Measurements from ENCODE around the gene PCDHGA4.

Gene PCDHGA4

GRCh38 chr5:141355641-141356040, 820 bp downstream of the PCDHGA4 start:
- no peak for ATAC-seq (ENCODE audit: insufficient read depth, low read depth)
- Histone ChIP-seq H3K4me3 (ENCODE audit: low read depth in 1 of 2, low read length in 2 of 2) (no peak overlapping the region), H3K27me3 (ENCODE audit: insufficient read depth, low read length, poor library complexity) (no peaks in the 10 kb centered on the region), H3K4me2 (ENCODE audit: insufficient read depth, low read length) (no peak overlapping the region), H4K20me1 (ENCODE audit: insufficient read depth, low read length) (no peaks in the 10 kb centered on the region), H3K36me3 (ENCODE audit: insufficient read depth, low read length) (no peaks in the 10 kb centered on the region), H2AFZ (ENCODE audit: low read depth, low read length) (no peak overlapping the region), H3K9me3 (ENCODE audit: insufficient read depth, low read length, severe bottlenecking) (no peaks in the 10 kb centered on the region), H3K4me1 (ENCODE audit: insufficient read depth, low read length) (peaks cover 3% of the 10 kb centered on the region; the same call in 1 of the 2 replicates), H3K27ac (ENCODE audit: low read length) (no peak overlapping the region), H3K9ac (ENCODE audit: low read depth, low read length) (no peak overlapping the region), H3K79me2 (ENCODE audit: insufficient read depth, low read length) (no peaks in the 10 kb centered on the region)
- TF ChIP-seq EZH2 (IDR thresholded peaks at IDR 0.05; ENCODE audit: borderline replicate concordance, low read depth, low read length, severe bottlenecking) (no peak), CTCF (IDR thresholded peaks at IDR 0.05; ENCODE audit: borderline replicate concordance, extremely low read depth, low read length, poor library complexity, severe bottlenecking) (no peak)
- no peak for DNase-seq

GRCh38 chr5:141356133-141356532, 1.3 kb downstream of the PCDHGA4 start:
- H3K27me3 ChIP-seq (ENCODE audit: insufficient read depth, low read length, poor library complexity) = no peaks in the 10 kb centered on the region
- ATAC-seq (ENCODE audit: insufficient read depth, low read depth) = no peak
- TF ChIP-seq EZH2 (IDR thresholded peaks at IDR 0.05; ENCODE audit: borderline replicate concordance, low read depth, low read length, severe bottlenecking) (no peak), CTCF (IDR thresholded peaks at IDR 0.05; ENCODE audit: borderline replicate concordance, extremely low read depth, low read length, poor library complexity, severe bottlenecking) (no peak)

GRCh38 chr5:141356950-141357349, 2.1 kb downstream of the PCDHGA4 start:
- ATAC-seq (ENCODE audit: insufficient read depth, low read depth) (no peak), DNase-seq (no peak)
- Histone ChIP-seq H3K9ac (ENCODE audit: low read depth, low read length) (no peak overlapping the region), H3K4me2 (ENCODE audit: insufficient read depth, low read length) (no peak overlapping the region), H3K27ac (ENCODE audit: low read length) (no peak overlapping the region), H3K27me3 (ENCODE audit: insufficient read depth, low read length, poor library complexity) (no peaks in the 10 kb centered on the region), H3K4me3 (ENCODE audit: low read depth in 1 of 2, low read length in 2 of 2) (no peak overlapping the region), H2AFZ (ENCODE audit: low read depth, low read length) (no peak overlapping the region), H4K20me1 (ENCODE audit: insufficient read depth, low read length) (no peaks in the 10 kb centered on the region), H3K4me1 (ENCODE audit: insufficient read depth, low read length) (peaks cover 3% of the 10 kb centered on the region; the same call in 1 of the 2 replicates), H3K79me2 (ENCODE audit: insufficient read depth, low read length) (no peaks in the 10 kb centered on the region), H3K36me3 (ENCODE audit: insufficient read depth, low read length) (no peaks in the 10 kb centered on the region), H3K9me3 (ENCODE audit: insufficient read depth, low read length, severe bottlenecking) (no peaks in the 10 kb centered on the region)
- no peak for TF ChIP-seq CTCF (IDR thresholded peaks at IDR 0.05; ENCODE audit: borderline replicate concordance, extremely low read depth, low read length, poor library complexity, severe bottlenecking)
- TF ChIP-seq EZH2 (IDR thresholded peaks at IDR 0.05; ENCODE audit: borderline replicate concordance, low read depth, low read length, severe bottlenecking) = no peak

More at GRCh38 chr5:141356133-141356532, 1.3 kb downstream of the PCDHGA4 start:
- H3K4me3 ChIP-seq (ENCODE audit: low read depth in 1 of 2, low read length in 2 of 2) = no peak overlapping the region
- H2AFZ ChIP-seq (ENCODE audit: low read depth, low read length) = no peak overlapping the region
- no peaks in the 10 kb centered on the region for H4K20me1 ChIP-seq (ENCODE audit: insufficient read depth, low read length)
- no peak for DNase-seq
- no peak overlapping the region for H3K4me2 ChIP-seq (ENCODE audit: insufficient read depth, low read length)
- no peak overlapping the region for H3K27ac ChIP-seq (ENCODE audit: low read length)
- no peaks in the 10 kb centered on the region for H3K9me3 ChIP-seq (ENCODE audit: insufficient read depth, low read length, severe bottlenecking)
- no peaks in the 10 kb centered on the region for H3K79me2 ChIP-seq (ENCODE audit: insufficient read depth, low read length)
- H3K4me1 ChIP-seq (ENCODE audit: insufficient read depth, low read length) = peaks cover 3% of the 10 kb centered on the region; the same call in 1 of the 2 replicates
- H3K9ac ChIP-seq (ENCODE audit: low read depth, low read length) = no peak overlapping the region
- H3K36me3 ChIP-seq (ENCODE audit: insufficient read depth, low read length) = no peaks in the 10 kb centered on the region

Data from DND-41 (cell line).